Measurements from ENCODE around the gene TMEM132C.
"Not testable (repeated sequence)": the region's sequence is repeated elsewhere in the genome, so short reads cannot be mapped to it uniquely, and the experiment has no call there.

Gene TMEM132C

GRCh38 chr12:128267131-128267622 lies at the start of gene TMEM132C:
TSS of gene TMEM132C (plus strand) at chr12:128267170. CDS start at chr12:128267403, 233 bp downstream.
- DNase-seq = no peak

- DNase-seq = no peak
Measured at GRCh38 chr12:128224226-128224625, 42.7 kb upstream of the TMEM132C start.

- DNase-seq = no peak
Measured at GRCh38 chr12:128228581-128228980, 38.4 kb upstream of the TMEM132C start.

GRCh38 chr12:128235635-128236417 lies 31.1 kb upstream of the TMEM132C start:
- no peak for DNase-seq

- no peak for DNase-seq
Measured at GRCh38 chr12:128236525-128236924, 30.4 kb upstream of the TMEM132C start.

- DNase-seq = no peak
Measured at GRCh38 chr12:128240745-128241144, 26.2 kb upstream of the TMEM132C start.

GRCh38 chr12:128245121-128245520 lies 21.8 kb upstream of the TMEM132C start:
- no peak for DNase-seq

GRCh38 chr12:128245905-128246304 lies 21.1 kb upstream of the TMEM132C start:
- no peak for DNase-seq

- DNase-seq = no peak
Measured at GRCh38 chr12:128250096-128250495, 16.9 kb upstream of the TMEM132C start.

- DNase-seq = not testable (repeated sequence)
Measured at GRCh38 chr12:128253829-128254228, 13.1 kb upstream of the TMEM132C start.

- DNase-seq = no peak
Measured at GRCh38 chr12:128258866-128259555, 8.0 kb upstream of the TMEM132C start.

- no peak for DNase-seq
Measured at GRCh38 chr12:128259556-128260070, 7.4 kb upstream of the TMEM132C start.

- no peak for DNase-seq
Measured at GRCh38 chr12:128261757-128262156, 5.2 kb upstream of the TMEM132C start.

GRCh38 chr12:128265566-128265965 lies 1.4 kb upstream of the TMEM132C start:
- DNase-seq = no peak

GRCh38 chr12:128266086-128266485 lies 884 bp upstream of the TMEM132C start:
- no peak for DNase-seq

- DNase-seq = no peak
Measured at GRCh38 chr12:128266541-128267130, 334 bp upstream of the TMEM132C start.

- DNase-seq = no peak
Measured at GRCh38 chr12:128267651-128268378, 845 bp downstream of the TMEM132C start.

GRCh38 chr12:128268379-128268995 lies 1.5 kb downstream of the TMEM132C start:
- DNase-seq = no peak

GRCh38 chr12:128269181-128269591 lies 2.2 kb downstream of the TMEM132C start:
- DNase-seq = no peak

GRCh38 chr12:128276471-128276870 lies 9.5 kb downstream of the TMEM132C start:
- no peak for DNase-seq

- DNase-seq = no peak
Measured at GRCh38 chr12:128286970-128287369, 20.0 kb downstream of the TMEM132C start.

GRCh38 chr12:128288357-128288756 lies 21.4 kb downstream of the TMEM132C start:
- no peak for DNase-seq

Measured in cortex of kidney (tissue), 1 donor.